ENCODE measurements around the gene PDE10A. TPM values are rescaled to one million over a fixed set of nuclear protein-coding genes. Genes with fewer than 3 reads are reported as not detected.

Gene PDE10A
- total and polyA plus RNA-seq, 2 experiments from 2014 or later: 2.0 to 7.2 TPM

- H2AFZ ChIP-seq: no peak overlapping the region
- H3K79me2 ChIP-seq: no peaks in the 10 kb centered on the region
- H3K4me1 ChIP-seq (ENCODE audit: insufficient read depth): no peaks in the 10 kb centered on the region
- no peak overlapping the region for H3K27ac ChIP-seq
- no peak for DNase-seq (ENCODE audit: low spot score)
- no peak overlapping the region for H3K4me3 ChIP-seq
- no peaks in the 10 kb centered on the region for H3K27me3 ChIP-seq
- no peaks in the 10 kb centered on the region for H4K20me1 ChIP-seq (ENCODE audit: insufficient read depth, poor library complexity, severe bottlenecking)
- 96% methylated on average over 4 of the region's 4 CpGs for WGBS (ENCODE audit: low lambda C conversion rate, missing lambda C conversion rate)
- no peaks in the 10 kb centered on the region for H3K9me2 ChIP-seq (replicated peaks; ENCODE audit: insufficient read depth)
- TF ChIP-seq, protein P1, sequence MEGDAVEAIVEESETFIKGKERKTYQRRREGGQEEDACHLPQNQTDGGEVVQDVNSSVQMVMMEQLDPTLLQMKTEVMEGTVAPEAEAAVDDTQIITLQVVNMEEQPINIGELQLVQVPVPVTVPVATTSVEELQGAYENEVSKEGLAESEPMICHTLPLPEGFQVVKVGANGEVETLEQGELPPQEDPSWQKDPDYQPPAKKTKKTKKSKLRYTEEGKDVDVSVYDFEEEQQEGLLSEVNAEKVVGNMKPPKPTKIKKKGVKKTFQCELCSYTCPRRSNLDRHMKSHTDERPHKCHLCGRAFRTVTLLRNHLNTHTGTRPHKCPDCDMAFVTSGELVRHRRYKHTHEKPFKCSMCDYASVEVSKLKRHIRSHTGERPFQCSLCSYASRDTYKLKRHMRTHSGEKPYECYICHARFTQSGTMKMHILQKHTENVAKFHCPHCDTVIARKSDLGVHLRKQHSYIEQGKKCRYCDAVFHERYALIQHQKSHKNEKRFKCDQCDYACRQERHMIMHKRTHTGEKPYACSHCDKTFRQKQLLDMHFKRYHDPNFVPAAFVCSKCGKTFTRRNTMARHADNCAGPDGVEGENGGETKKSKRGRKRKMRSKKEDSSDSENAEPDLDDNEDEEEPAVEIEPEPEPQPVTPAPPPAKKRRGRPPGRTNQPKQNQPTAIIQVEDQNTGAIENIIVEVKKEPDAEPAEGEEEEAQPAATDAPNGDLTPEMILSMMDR (IDR thresholded peaks at IDR 0.05; ENCODE audit: poor library complexity): no peak
- TF ChIP-seq EZH2 (IDR thresholded peaks at IDR 0.05; ENCODE audit: borderline replicate concordance) (no peak), EZH2phosphoT487 (IDR thresholded peaks at IDR 0.05; ENCODE audit: low read depth, severe bottlenecking, unreplicated experiment) (no peak)
- H3K36me3 ChIP-seq (replicated peaks; ENCODE audit: insufficient read depth, low read depth): no peaks in the 10 kb centered on the region
- no peak overlapping the region for H3K4me2 ChIP-seq
- H3K9me3 ChIP-seq (ENCODE audit: low read depth): no peaks in the 10 kb centered on the region
These were observed 34.1 kb downstream of the PDE10A start for GRCh38 chr6:165628955-165629354.

DNA sequence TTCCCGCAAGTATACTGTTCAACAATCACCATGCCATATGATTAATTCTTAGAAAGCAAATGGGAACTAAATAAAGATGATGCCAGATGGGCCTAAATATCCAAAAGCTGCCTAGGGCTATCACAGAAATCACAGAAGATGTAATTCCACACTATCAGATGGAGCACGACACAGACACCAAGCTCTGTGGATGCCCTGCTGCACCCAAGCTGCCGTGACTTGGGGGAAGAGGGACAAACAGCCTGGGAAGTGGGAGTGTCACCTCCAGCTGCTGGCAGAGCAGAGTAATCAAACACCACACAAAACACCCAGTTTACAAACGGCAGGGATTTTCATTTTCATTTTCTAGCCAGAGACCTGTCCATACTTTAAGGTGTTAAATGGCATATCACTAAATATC is 35.7 kb downstream of the PDE10A start:
- Histone ChIP-seq H3K9me3 (ENCODE audit: low read depth) (no peaks in the 10 kb centered on the region), H3K27ac (no peak overlapping the region), H3K4me3 (no peak overlapping the region), H3K27me3 (no peaks in the 10 kb centered on the region), H3K4me1 (ENCODE audit: insufficient read depth) (no peaks in the 10 kb centered on the region), H3K4me2 (no peak overlapping the region), H3K36me3 (replicated peaks; ENCODE audit: insufficient read depth, low read depth) (no peaks in the 10 kb centered on the region), H3K9me2 (replicated peaks; ENCODE audit: insufficient read depth) (no peaks in the 10 kb centered on the region), H4K20me1 (ENCODE audit: insufficient read depth, poor library complexity, severe bottlenecking) (no peaks in the 10 kb centered on the region), H2AFZ (no peak overlapping the region), H3K79me2 (no peaks in the 10 kb centered on the region)
- DNase-seq (ENCODE audit: low spot score): no peak
- no peak for TF ChIP-seq EZH2phosphoT487 (IDR thresholded peaks at IDR 0.05; ENCODE audit: low read depth, severe bottlenecking, unreplicated experiment)
- no peak for TF ChIP-seq EZH2 (IDR thresholded peaks at IDR 0.05; ENCODE audit: borderline replicate concordance)
- TF ChIP-seq, protein P1 (IDR thresholded peaks at IDR 0.05; ENCODE audit: poor library complexity): no peak
- WGBS (ENCODE audit: low lambda C conversion rate, missing lambda C conversion rate): 76% methylated on average over 4 of the region's 4 CpGs

DNA sequence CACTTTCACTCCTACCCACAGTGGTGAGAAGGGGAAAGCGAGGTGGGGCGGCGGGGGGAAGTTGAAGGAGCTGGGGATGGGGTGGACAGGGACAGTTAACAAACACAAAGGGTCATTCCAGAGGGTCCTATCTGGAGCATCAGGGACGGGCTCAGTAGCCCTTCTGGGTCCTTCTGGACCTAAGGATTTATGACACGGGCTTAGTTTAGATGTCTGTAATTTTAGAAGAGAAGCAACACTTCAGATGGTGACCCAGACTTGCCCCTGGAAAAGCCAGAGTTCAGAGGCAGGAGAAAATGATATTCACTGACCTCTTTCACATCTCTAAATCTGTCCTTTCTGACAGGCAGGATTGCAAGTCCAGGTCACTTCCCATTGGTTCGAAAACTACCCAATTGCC is 36.3 kb downstream of the PDE10A start:
- H3K4me2 ChIP-seq: no peak overlapping the region
- 61% methylated on average over 6 of the region's 6 CpGs for WGBS (ENCODE audit: low lambda C conversion rate, missing lambda C conversion rate)
- no peaks in the 10 kb centered on the region for H3K79me2 ChIP-seq
- H2AFZ ChIP-seq: no peak overlapping the region
- no peak overlapping the region for H3K4me3 ChIP-seq
- no peak for DNase-seq (ENCODE audit: low spot score)
- no peaks in the 10 kb centered on the region for H3K4me1 ChIP-seq (ENCODE audit: insufficient read depth)
- no peaks in the 10 kb centered on the region for H3K9me3 ChIP-seq (ENCODE audit: low read depth)
- H3K27ac ChIP-seq: no peak overlapping the region
- no peaks in the 10 kb centered on the region for H3K27me3 ChIP-seq
- no peaks in the 10 kb centered on the region for H3K9me2 ChIP-seq (replicated peaks; ENCODE audit: insufficient read depth)
- H4K20me1 ChIP-seq (ENCODE audit: insufficient read depth, poor library complexity, severe bottlenecking): no peaks in the 10 kb centered on the region
- TF ChIP-seq EZH2phosphoT487 (IDR thresholded peaks at IDR 0.05; ENCODE audit: low read depth, severe bottlenecking, unreplicated experiment): no peak
- no peak for TF ChIP-seq EZH2 (IDR thresholded peaks at IDR 0.05; ENCODE audit: borderline replicate concordance)
- TF ChIP-seq, protein P1 (IDR thresholded peaks at IDR 0.05; ENCODE audit: poor library complexity): no peak
- H3K36me3 ChIP-seq (replicated peaks; ENCODE audit: insufficient read depth, low read depth): no peaks in the 10 kb centered on the region
